Spleen (tissue), 7 donors: Measurements from ENCODE around the gene OR8J3.

Source experiments
- POLR2AphosphoS5 ChIP-seq, 3 donors: sonication (generic); formaldehyde crosslinking; IDR thresholded peaks; one replicate each; pipeline ENCODE4 v1.5.1; 2017; ENCODE audit warnings: antibody characterized with exemption in 3 of 3
- TF ChIP-seq, protein P1 (sequence below), 11 experiments: fragments of 200-600 bp in 7 of 11; fragments of 450-650 bp in 4 of 11; sonication (generic) in 4 of 11; IDR thresholded peaks in 8 of 11; conservative IDR thresholded peaks in 3 of 11; 1 replicate in 7 of 11; 2 replicates in 4 of 11; pipeline versions ENCODE4 v1.4.0 to v1.8.0; 2016 to 2021; ENCODE audit warnings: antibody characterized with exemption in 11 of 11, inconsistent platforms in 4 of 11, mild to moderate bottlenecking in 1 of 11
- donor health status: DM: no; HTN: no; CAD: no; lungs with moderate emphysema.
- donor health status: DM: no; HTN: no; CAD: no.
- donor health status: DM: no; HTN: no; CAD: no.

DNA sequence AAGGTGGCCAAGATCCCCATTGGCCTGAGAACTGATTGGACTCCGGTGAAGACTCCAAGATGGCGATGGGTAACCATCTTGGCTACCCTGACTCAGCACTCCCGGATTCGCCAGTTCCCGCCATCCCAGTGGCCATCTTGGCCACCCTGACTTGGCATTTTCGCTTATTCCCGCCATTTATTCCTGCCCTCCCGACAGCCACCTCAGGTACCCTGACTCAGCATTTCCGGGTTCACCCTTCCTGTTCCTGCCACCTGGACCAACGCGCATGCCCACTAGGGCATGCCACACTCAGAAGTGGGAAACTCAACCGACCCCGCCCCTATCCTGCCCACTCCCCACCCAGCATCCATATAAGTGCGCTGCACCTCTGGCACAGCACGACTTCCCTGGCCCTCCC, 12.3 kb upstream of the OR8J3 start:
- TF ChIP-seq, protein P1, sequence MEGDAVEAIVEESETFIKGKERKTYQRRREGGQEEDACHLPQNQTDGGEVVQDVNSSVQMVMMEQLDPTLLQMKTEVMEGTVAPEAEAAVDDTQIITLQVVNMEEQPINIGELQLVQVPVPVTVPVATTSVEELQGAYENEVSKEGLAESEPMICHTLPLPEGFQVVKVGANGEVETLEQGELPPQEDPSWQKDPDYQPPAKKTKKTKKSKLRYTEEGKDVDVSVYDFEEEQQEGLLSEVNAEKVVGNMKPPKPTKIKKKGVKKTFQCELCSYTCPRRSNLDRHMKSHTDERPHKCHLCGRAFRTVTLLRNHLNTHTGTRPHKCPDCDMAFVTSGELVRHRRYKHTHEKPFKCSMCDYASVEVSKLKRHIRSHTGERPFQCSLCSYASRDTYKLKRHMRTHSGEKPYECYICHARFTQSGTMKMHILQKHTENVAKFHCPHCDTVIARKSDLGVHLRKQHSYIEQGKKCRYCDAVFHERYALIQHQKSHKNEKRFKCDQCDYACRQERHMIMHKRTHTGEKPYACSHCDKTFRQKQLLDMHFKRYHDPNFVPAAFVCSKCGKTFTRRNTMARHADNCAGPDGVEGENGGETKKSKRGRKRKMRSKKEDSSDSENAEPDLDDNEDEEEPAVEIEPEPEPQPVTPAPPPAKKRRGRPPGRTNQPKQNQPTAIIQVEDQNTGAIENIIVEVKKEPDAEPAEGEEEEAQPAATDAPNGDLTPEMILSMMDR (IDR thresholded peaks at IDR 0.05 in 8 of 11, conservative IDR thresholded peaks at IDR 0.05 in 3 of 11): no peak
- no peak for TF ChIP-seq POLR2AphosphoS5 (IDR thresholded peaks at IDR 0.05)
